SU-DHL-6 (cell line): ENCODE measurements around the gene ELAVL1.

Experiments
- EZH2phosphoT487 ChIP-seq: fragments of 200-600 bp; sonication (generic), shearing (Covaris generic); conservative IDR thresholded peaks from 2 replicates; pipeline ENCODE4 v1.6.1; 2018; ENCODE audit warnings: mild to moderate bottlenecking, antibody characterized with exemption, low read length, moderate library complexity, mixed read lengths
- TF ChIP-seq, protein P1 (sequence below): fragments of 200-600 bp; sonication (generic); IDR thresholded peaks from one replicate; pipeline ENCODE4 v1.5.1; 2017; ENCODE audit warnings: antibody characterized with exemption, mild to moderate bottlenecking, low read length, moderate library complexity; ENCODE audit not compliant: insufficient read depth, poor library complexity, severe bottlenecking

DNA sequence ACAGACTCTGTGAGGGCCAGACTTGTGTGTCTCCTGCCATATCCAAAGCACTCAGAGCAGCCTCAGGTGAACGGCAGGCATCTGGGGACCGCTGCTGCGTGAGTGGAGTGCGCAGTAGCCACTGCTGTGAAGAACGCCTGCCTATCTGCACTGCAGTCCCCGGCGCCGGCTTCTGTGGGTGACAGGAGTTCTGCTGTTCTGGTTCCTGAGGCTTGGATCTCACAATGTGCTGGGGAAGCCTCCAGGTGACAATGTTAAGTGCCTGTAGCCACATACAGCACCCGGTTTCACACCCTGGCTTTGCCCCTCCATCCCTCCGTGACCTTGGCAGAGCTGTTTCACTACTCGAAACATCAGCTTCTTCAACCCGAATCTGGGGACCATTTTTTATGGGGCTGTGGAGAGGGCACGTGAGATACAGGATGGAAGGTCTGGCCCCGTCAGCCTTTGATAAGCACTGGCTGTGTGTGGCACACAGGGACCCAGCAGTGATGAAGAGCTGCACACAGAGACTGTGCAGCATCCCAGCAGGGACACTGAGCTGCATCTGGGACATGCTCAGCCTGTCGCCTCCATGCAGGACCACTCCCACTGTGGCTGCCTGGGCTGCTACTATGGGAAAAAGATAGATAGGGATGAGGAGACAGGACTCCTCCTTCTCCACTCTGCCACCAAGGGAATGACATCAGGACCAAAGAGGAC lies 28.3 kb downstream of the ELAVL1 start:
- TF ChIP-seq, protein P1, sequence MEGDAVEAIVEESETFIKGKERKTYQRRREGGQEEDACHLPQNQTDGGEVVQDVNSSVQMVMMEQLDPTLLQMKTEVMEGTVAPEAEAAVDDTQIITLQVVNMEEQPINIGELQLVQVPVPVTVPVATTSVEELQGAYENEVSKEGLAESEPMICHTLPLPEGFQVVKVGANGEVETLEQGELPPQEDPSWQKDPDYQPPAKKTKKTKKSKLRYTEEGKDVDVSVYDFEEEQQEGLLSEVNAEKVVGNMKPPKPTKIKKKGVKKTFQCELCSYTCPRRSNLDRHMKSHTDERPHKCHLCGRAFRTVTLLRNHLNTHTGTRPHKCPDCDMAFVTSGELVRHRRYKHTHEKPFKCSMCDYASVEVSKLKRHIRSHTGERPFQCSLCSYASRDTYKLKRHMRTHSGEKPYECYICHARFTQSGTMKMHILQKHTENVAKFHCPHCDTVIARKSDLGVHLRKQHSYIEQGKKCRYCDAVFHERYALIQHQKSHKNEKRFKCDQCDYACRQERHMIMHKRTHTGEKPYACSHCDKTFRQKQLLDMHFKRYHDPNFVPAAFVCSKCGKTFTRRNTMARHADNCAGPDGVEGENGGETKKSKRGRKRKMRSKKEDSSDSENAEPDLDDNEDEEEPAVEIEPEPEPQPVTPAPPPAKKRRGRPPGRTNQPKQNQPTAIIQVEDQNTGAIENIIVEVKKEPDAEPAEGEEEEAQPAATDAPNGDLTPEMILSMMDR: no peak
- TF ChIP-seq EZH2phosphoT487: no peak
